Tibial nerve (tissue), 4 donors: ENCODE data around the gene CMSS1. TPM values are rescaled to one million over a fixed set of nuclear protein-coding genes. Genes with fewer than 3 reads are reported as not detected.

Source experiments
- DNase-seq, 2 donors: peaks; one replicate each; pipeline ENCODE4 v3.0.0-alpha.2; 2019; ENCODE audit warnings: low spot score in 2 of 2
- H3K27ac ChIP-seq, 4 donors: fragments of 200-600 bp; sonication (generic) in 3 of 4; one replicate each; pipeline ENCODE4 v1.5.1; 2017 to 2019; ENCODE audit warnings: mild to moderate bottlenecking in 1 of 4
- H3K27me3 ChIP-seq, 2 donors: fragments of 200-600 bp; sonication (generic) in 1 of 2; one replicate each; pipeline versions ENCODE4 v1.5.1 to v1.6.0; 2017 to 2019
- H3K36me3 ChIP-seq, 3 donors: fragments of 200-600 bp; sonication (generic); one replicate each; pipeline ENCODE4 v1.5.1; 2018 to 2019
- H3K4me1 ChIP-seq, 4 donors: fragments of 200-600 bp; sonication (generic) in 3 of 4; one replicate each; pipeline ENCODE4 v1.5.1; 2017 to 2019
- H3K4me3 ChIP-seq, 4 donors: fragments of 200-600 bp; sonication (generic) in 3 of 4; one replicate each; pipeline ENCODE4 v1.5.1; 2017 to 2019; ENCODE audit warnings: mild to moderate bottlenecking in 1 of 4, moderate library complexity in 1 of 4
- H3K9me3 ChIP-seq, 4 donors: fragments of 200-600 bp; sonication (generic) in 3 of 4; one replicate each; pipeline ENCODE4 v1.5.1; 2017 to 2019
- EP300 ChIP-seq, 2 donors: sonication (generic); formaldehyde crosslinking; IDR thresholded peaks; one replicate each; pipeline ENCODE4 v1.6.1; 2017; ENCODE audit warnings: antibody characterized with exemption in 2 of 2, mild to moderate bottlenecking in 1 of 2
- POLR2A ChIP-seq, 2 donors: fragments of 450-650 bp; IDR thresholded peaks; one replicate each; pipeline ENCODE4 v1.6.1; 2017; ENCODE audit warnings: antibody characterized with exemption in 2 of 2, mild to moderate bottlenecking in 2 of 2, moderate library complexity in 2 of 2
- WGBS, 2 donors: methylation state at CpG; one replicate each; pipeline ENCODE4 v1.1.5; 2018; 5-methylcytosine and 5-hydroxymethylcytosine counted together
- total RNA-seq, 4 donors: library from RNA; depleted of rRNA; stranded (reverse); fragments of >200 nt; gene quantifications; one replicate each; pipeline ENCODE4 v1.1.0, GENCODE V29; 2016
- TF ChIP-seq, protein P1 (sequence below), 5 experiments: fragments of 200-600 bp in 3 of 5; fragments of 450-650 bp in 2 of 5; sonication (generic) in 3 of 5; IDR thresholded peaks; one replicate each; pipeline ENCODE4 v1.5.1; 2016 to 2019; ENCODE audit warnings: antibody characterized with exemption in 5 of 5, mild to moderate bottlenecking in 3 of 5, moderate library complexity in 2 of 5

The CMSS1 gene
- total RNA-seq, 4 donors from 2014 or later, result 5.5 to 29.1 (median 15.7) TPM

DNA sequence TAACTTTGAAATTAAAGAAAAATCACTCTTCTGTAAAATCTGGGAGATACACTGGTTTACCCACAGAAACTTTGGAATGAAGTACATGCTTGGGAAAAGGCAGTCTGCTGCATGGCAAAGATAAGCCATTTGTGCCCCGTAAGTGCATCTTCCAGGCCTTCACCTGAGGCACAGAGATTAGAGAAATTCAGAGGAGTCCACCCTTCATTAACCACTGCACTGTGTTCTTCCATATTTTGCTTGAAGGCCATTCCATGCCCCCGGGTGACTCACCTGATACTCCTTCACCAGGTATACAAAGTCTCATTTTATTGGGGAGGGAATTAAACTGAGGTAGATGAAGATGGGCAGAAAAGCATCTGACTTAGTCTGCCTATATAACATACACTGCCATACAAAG, 53.0 kb downstream of the CMSS1 start:
- H3K27me3 ChIP-seq, result no peaks in the 10 kb centered on the region
- H3K4me3 ChIP-seq, result no peak overlapping the region
- H3K4me1 ChIP-seq, result peaks cover 0 to 75% (median 24%) of the 10 kb centered on the region in 4 donors
- TF ChIP-seq EP300 (IDR thresholded peaks at IDR 0.05) (no peak), POLR2A (IDR thresholded peaks at IDR 0.05) (no peak)
- TF ChIP-seq, protein P1, sequence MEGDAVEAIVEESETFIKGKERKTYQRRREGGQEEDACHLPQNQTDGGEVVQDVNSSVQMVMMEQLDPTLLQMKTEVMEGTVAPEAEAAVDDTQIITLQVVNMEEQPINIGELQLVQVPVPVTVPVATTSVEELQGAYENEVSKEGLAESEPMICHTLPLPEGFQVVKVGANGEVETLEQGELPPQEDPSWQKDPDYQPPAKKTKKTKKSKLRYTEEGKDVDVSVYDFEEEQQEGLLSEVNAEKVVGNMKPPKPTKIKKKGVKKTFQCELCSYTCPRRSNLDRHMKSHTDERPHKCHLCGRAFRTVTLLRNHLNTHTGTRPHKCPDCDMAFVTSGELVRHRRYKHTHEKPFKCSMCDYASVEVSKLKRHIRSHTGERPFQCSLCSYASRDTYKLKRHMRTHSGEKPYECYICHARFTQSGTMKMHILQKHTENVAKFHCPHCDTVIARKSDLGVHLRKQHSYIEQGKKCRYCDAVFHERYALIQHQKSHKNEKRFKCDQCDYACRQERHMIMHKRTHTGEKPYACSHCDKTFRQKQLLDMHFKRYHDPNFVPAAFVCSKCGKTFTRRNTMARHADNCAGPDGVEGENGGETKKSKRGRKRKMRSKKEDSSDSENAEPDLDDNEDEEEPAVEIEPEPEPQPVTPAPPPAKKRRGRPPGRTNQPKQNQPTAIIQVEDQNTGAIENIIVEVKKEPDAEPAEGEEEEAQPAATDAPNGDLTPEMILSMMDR (IDR thresholded peaks at IDR 0.05), result no peak
- WGBS, 2 donors, result 80 to 85% methylated on average over 2 of the region's 2 CpGs
- DNase-seq, result no peak
- H3K36me3 ChIP-seq, result no peaks in the 10 kb centered on the region
- H3K9me3 ChIP-seq, result no peaks in the 10 kb centered on the region
- peak overlapping the region in 3 of 4 donors; percentile 6 to 97 (median 90) for H3K27ac ChIP-seq

DNA sequence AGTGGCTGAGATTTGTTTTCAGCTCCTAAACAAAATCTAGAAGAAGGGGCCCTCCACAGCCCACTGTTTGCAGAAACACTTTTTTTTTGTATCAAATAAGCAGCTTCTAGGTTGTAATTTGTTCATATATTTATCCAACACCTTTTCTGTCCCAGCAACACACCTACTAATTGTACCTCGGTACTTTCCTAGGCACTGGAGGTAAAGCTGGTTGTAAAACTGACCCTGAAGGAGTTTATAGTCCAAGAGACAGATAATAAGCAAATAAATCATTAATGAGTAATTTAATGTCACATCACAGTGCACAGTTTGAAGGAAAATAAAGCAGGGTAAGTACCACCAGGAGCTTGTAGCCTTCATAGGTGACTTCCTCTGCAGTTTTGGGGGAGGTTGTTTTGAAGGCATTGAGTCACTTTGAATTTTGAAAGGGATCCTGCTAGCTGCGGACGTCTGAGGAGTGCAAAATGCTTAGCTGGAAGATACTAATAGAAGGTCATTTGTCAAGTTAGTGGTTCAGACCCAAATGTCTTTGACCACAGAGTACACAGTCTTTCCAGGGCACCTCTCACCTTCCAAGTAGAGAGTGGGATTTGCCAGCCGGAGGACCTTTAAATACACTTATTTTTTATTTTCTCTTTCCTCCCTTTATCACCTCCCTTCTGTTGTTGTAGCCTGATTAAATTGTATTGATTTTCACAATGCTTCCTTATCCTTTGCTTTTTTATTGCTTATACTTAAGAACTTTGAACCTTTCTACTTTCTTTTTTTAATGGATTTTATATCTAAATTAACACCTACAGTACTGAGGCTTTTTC, 53.8 kb downstream of the CMSS1 start:
- no peak for DNase-seq
- Histone ChIP-seq H3K4me1 (peaks cover 0 to 71% (median 20%) of the 10 kb centered on the region in 4 donors), H3K27ac (peak overlapping the region; percentile 6 to 97 (median 50)), H3K27me3 (no peaks in the 10 kb centered on the region), H3K9me3 (no peaks in the 10 kb centered on the region), H3K4me3 (peak overlapping the region in 1 of 4 donors; percentile 76), H3K36me3 (no peaks in the 10 kb centered on the region)
- 62 to 74% methylated on average over 4 of the region's 4 CpGs for WGBS, 2 donors
- TF ChIP-seq EP300 (IDR thresholded peaks at IDR 0.05) (no peak), POLR2A (IDR thresholded peaks at IDR 0.05) (no peak)
- TF ChIP-seq, protein P1 (IDR thresholded peaks at IDR 0.05), result no peak

DNA sequence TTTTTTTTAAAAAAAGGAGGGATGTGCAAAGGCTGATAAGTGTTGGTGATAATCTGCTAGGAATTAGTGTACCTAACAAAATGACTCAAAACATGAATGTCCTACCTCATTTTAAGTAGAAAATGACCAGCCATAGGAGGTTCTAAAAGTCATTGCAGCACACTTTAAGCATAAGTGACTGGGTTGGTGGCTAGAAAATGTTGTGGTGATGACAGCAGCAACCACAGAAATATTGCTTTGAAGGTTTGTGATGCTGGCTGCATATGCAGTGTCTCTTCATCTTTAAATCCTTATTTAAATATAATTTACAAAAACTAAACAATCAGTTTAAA, 55.2 kb downstream of the CMSS1 start:
- TF ChIP-seq POLR2A (IDR thresholded peaks at IDR 0.05) (no peak), EP300 (IDR thresholded peaks at IDR 0.05) (no peak)
- TF ChIP-seq, protein P1 (IDR thresholded peaks at IDR 0.05), result no peak
- no peak for DNase-seq
- Histone ChIP-seq H3K9me3 (no peaks in the 10 kb centered on the region), H3K4me3 (peak overlapping the region in 2 of 4 donors; percentile 5 to 76), H3K27ac (peak overlapping the region; percentile 31 to 97 (median 90)), H3K36me3 (no peaks in the 10 kb centered on the region), H3K4me1 (peaks cover 0 to 70% (median 16%) of the 10 kb centered on the region in 4 donors), H3K27me3 (no peaks in the 10 kb centered on the region)

DNA sequence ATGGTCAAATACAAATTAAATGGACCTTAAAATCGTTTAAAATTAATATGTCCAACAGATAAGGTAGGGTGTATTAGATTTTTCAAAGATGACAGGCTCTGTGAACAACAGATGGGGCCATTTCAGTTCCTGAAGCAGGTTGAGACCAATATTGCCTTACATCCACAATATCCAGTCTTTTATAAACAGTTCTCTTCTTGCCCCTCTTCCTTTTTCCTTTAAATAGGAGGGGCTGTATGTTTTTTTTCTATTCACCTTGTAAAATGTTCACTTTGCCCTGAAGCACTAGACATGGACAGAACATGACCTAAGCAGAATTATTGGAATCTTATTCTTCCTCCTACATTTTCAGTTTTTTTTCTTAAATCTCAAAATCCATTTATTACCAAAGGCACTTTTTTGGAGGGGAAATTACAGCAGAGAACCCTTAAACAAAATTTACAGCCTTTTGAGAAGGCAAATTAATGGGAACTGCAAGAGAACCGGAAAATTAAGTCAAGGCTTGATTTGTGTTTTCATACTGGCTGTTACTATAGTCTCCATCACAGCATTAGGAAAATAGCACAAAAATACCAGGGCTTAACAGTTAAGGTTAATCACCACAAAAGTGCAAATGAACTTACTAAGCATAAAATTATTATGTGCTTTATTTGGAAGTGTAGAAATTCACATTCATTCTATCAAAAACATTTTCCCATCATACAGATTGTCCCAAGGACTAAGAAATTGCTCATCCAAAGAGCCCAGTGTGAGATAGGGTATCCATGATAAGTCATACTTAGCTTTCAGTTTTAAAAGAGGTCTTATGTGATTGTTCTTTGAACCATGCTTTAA, 55.8 kb downstream of the CMSS1 start:
- H3K27ac ChIP-seq, result peak overlapping the region; percentile 31 to 97 (median 90)
- no peaks in the 10 kb centered on the region for H3K9me3 ChIP-seq
- H3K27me3 ChIP-seq, result no peaks in the 10 kb centered on the region
- peak overlapping the region in 3 of 4 donors; percentile 8 to 76 (median 55) for H3K4me3 ChIP-seq
- no peak for TF ChIP-seq POLR2A (IDR thresholded peaks at IDR 0.05)
- TF ChIP-seq EP300 (IDR thresholded peaks at IDR 0.05), result peak in 1 of 2 donors; percentile 2
- peaks cover 0 to 67% (median 18%) of the 10 kb centered on the region in 4 donors for H3K4me1 ChIP-seq
- no peaks in the 10 kb centered on the region for H3K36me3 ChIP-seq
- no peak for DNase-seq
- 37 to 52% methylated on average over 2 of the region's 2 CpGs for WGBS, 2 donors

DNA sequence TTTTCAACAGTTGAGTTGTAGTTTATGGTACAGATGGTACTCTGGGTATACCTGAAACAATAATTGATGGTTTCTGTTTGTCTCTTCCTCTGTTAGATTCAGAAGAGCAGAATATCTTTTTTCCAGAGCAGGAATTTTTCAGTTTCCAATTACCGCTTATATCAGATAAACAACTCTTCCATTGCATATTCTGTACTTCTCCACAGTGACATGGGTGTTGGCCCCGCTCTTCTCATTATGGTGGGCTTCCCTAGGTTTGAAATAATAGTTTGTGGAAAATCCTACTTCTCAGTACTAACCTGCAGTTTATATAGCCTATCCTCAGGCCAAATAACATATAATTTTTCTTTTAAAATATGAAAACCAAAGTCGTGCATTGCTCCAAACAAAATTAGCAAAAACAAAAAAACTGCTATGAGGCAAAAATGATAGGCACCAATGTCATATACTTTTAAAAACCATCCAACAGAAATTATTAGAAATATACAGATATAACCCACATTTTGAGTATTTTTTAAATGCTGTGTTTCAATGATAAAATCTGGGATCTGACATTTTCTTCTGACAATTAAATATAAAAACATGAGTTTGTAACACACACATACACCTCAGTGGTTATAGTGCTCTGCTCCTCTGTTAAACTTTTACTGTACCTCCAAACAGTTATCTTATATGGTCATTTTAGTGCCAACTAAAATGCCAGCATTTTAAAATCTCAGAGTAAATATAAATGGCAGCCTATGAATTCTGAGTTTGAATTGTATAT, 56.8 kb downstream of the CMSS1 start:
- no peak for DNase-seq
- no peak for TF ChIP-seq POLR2A (IDR thresholded peaks at IDR 0.05)
- TF ChIP-seq, protein P1 (IDR thresholded peaks at IDR 0.05), result no peak
- no peak for TF ChIP-seq EP300 (IDR thresholded peaks at IDR 0.05)
- WGBS, 2 donors, result 69 to 70% methylated on average over 3 of the region's 3 CpGs
- Histone ChIP-seq H3K27ac (peak overlapping the region in 3 of 4 donors; percentile 89 to 97 (median 90)), H3K27me3 (no peaks in the 10 kb centered on the region), H3K4me3 (peak overlapping the region; percentile 55 to 81 (median 71)), H3K9me3 (no peaks in the 10 kb centered on the region), H3K4me1 (peaks cover 0 to 65% (median 15%) of the 10 kb centered on the region in 4 donors), H3K36me3 (no peaks in the 10 kb centered on the region)
